Stimulated activated CD4-positive, alpha-beta T cell treated with anti-CD3 and anti-CD28 coated beads, Interleukin-2, amount 100 ng/mL, for 48 hours (primary cell): ENCODE measurements around the gene LYG1.
"Not testable (repeated sequence)": the region's sequence is repeated elsewhere in the genome, so short reads cannot be mapped to it uniquely, and the experiment has no call there.

Experiments used
- DNase-seq, 2 donors: peaks; one replicate each; pipeline ENCODE4 v3.0.0-alpha.2; 2020

Gene LYG1

GRCh38 chr2:99301097-99301496 lies at the start of gene LYG1:
Gene LYG1 (minus strand): TSS chr2:99301197. CDS start chr2:99295670, 5,527 bp downstream.
- not testable (repeated sequence) for DNase-seq

- DNase-seq, result no peak
These were observed 49.2 kb upstream of the LYG1 start for GRCh38 chr2:99350194-99350593.

GRCh38 chr2:99348173-99348572 lies 47.2 kb upstream of the LYG1 start:
- DNase-seq, result no peak

- no peak for DNase-seq
These were observed 45.2 kb upstream of the LYG1 start for GRCh38 chr2:99346218-99346617.

GRCh38 chr2:99345446-99345845 lies 44.4 kb upstream of the LYG1 start:
- DNase-seq, result not testable (repeated sequence)

- DNase-seq, result no peak
These were observed 41.5 kb upstream of the LYG1 start for GRCh38 chr2:99342536-99342935.

- no peak for DNase-seq
These were observed 39.8 kb upstream of the LYG1 start for GRCh38 chr2:99340669-99341236.

GRCh38 chr2:99338029-99338585 lies 37.1 kb upstream of the LYG1 start:
- peak in 1 of 2 donors; percentile 5 for DNase-seq

GRCh38 chr2:99337113-99338028 lies 36.4 kb upstream of the LYG1 start, which contains the start of gene EIF5B:
Gene EIF5B (plus strand): TSS chr2:99337389. CDS start chr2:99337555, 166 bp downstream.
- peak; percentile 87 to 89 for DNase-seq

- peak in 1 of 2 donors; percentile 12 for DNase-seq
These were observed 35.8 kb upstream of the LYG1 start for GRCh38 chr2:99336804-99337112.

- peak; percentile 95 to 97 for DNase-seq
These were observed 35.2 kb upstream of the LYG1 start, which contains the start of gene TXNDC9 for GRCh38 chr2:99335911-99336803. Gene TXNDC9 (minus strand): TSS chr2:99336333. CDS start chr2:99333210, 3,123 bp downstream.

- no peak for DNase-seq
These were observed 24.4 kb upstream of the LYG1 start for GRCh38 chr2:99325384-99325783.

- not testable (repeated sequence) for DNase-seq
These were observed 16.8 kb upstream of the LYG1 start for GRCh38 chr2:99317873-99318200.

- no peak for DNase-seq
These were observed 16.3 kb upstream of the LYG1 start for GRCh38 chr2:99317161-99317872.

- DNase-seq, result no peak
These were observed 1.4 kb downstream of the LYG1 start for GRCh38 chr2:99299580-99299979.

GRCh38 chr2:99297994-99298393 lies 3.0 kb downstream of the LYG1 start:
- no peak for DNase-seq

GRCh38 chr2:99285526-99285925 lies 15.5 kb downstream of the LYG1 start:
- no peak for DNase-seq

- no peak for DNase-seq
These were observed 20.9 kb downstream of the LYG1 start for GRCh38 chr2:99279969-99280695.

- DNase-seq, result no peak
These were observed 22.2 kb downstream of the LYG1 start for GRCh38 chr2:99278793-99279291.

GRCh38 chr2:99278195-99278765 lies 22.7 kb downstream of the LYG1 start:
- DNase-seq, result not testable (repeated sequence)

- DNase-seq, result no peak
These were observed 25.1 kb downstream of the LYG1 start for GRCh38 chr2:99275882-99276281.
